ENCODE measurements around the gene SUN2. TPM values are rescaled to one million over a fixed set of nuclear protein-coding genes. Genes with fewer than 3 reads are reported as not detected.

SUN2 gene
- total and polyA plus RNA-seq, 2 of the 4 experiments (the other 2 are of a cell fraction): 27.8 to 50.0 TPM

- Histone ChIP-seq H4K20me1 (ENCODE audit: insufficient read depth, low read length) (no peaks in the 10 kb centered on the region), H2AK9ac (replicated peaks; ENCODE audit: low read depth, low read length, poor library complexity) (no peak overlapping the region), H4K8ac (ENCODE audit: low read depth in 2 of 2, low read length in 2 of 2) (no peak overlapping the region), H2AK5ac (ENCODE audit: low read depth, low read length) (no peak overlapping the region), H3K27me3 (ENCODE audit: control insufficient read depth, insufficient read depth, low read length) (peaks cover 8% of the 10 kb centered on the region), H3K9me1 (ENCODE audit: insufficient read depth, low read length) (peaks cover 9% of the 10 kb centered on the region; the same call in 1 of the 2 replicates), H3K23ac (ENCODE audit: low read depth, low read length) (peak overlapping the region; percentile 51; the same call in 1 of the 2 replicates), H3K9me3 (ENCODE audit: control insufficient read depth, insufficient read depth, low read length) (peaks cover 4% of the 10 kb centered on the region; the same call in 1 of the 2 replicates), H3K4ac (ENCODE audit: low read depth, low read length) (no peak overlapping the region), H3K4me1 (ENCODE audit: control insufficient read depth, insufficient read depth, low read length) (peaks cover 3% of the 10 kb centered on the region), H3K27ac (ENCODE audit: insufficient read depth, low read length) (no peak overlapping the region), H3K4me2 (ENCODE audit: low read depth, low read length) (no peak overlapping the region), H2BK5ac (ENCODE audit: low read depth, low read length, poor library complexity, severe bottlenecking) (no peak overlapping the region), H3K18ac (ENCODE audit: low read depth, low read length) (no peak overlapping the region), H4K91ac (ENCODE audit: insufficient read depth, low read depth, low read length) (no peak overlapping the region), H2BK120ac (ENCODE audit: low read depth, low read length) (no peak overlapping the region), H3K79me1 (ENCODE audit: low read depth in 1 of 2, low read length in 2 of 2) (peaks cover 6 to 15% of the 10 kb centered on the region in 2 experiments; a peak in 3 of 4 replicates), H4K5ac (ENCODE audit: low read depth, low read length) (no peak overlapping the region), H2AFZ (replicated peaks; ENCODE audit: low read length, poor library complexity) (peak overlapping the region; percentile 49), H3K56ac (ENCODE audit: extremely low read depth, insufficient read depth, low read length) (no peak overlapping the region), H3K4me3 (ENCODE audit: insufficient read depth, low read depth, low read length) (no peak overlapping the region), H3K14ac (replicated peaks; ENCODE audit: low read depth, low read length) (no peak overlapping the region), H2BK20ac (ENCODE audit: low read depth, low read length) (no peak overlapping the region), H2BK15ac (ENCODE audit: low read depth, low read length) (no peak overlapping the region), H3K36me3 (ENCODE audit: control insufficient read depth, insufficient read depth, low read length) (no peaks in the 10 kb centered on the region), H3K9ac (ENCODE audit: low read depth, low read length) (no peak overlapping the region)
- ChIA-PET POLR2A (ENCODE audit: unreplicated experiment) (no interaction called here), CTCF (no interaction called here)
- intact Hi-C loops (cut with micrococcal nuclease): no loop called here
- ATAC-seq (ENCODE audit: low read depth): no peak
- in situ Hi-C loops (cut with MboI; ENCODE audit: low sequenced_read_pairs): no loop called here
- WGBS, 2 experiments (ENCODE audit: extremely low coverage in 2 of 2, insufficient read length in 1 of 2): 73 to 100% methylated on average over 1 to 7 of the region's 12 CpGs
- BruUV-seq (replicated peaks): no TSS peak
- TF ChIP-seq, protein P1, sequence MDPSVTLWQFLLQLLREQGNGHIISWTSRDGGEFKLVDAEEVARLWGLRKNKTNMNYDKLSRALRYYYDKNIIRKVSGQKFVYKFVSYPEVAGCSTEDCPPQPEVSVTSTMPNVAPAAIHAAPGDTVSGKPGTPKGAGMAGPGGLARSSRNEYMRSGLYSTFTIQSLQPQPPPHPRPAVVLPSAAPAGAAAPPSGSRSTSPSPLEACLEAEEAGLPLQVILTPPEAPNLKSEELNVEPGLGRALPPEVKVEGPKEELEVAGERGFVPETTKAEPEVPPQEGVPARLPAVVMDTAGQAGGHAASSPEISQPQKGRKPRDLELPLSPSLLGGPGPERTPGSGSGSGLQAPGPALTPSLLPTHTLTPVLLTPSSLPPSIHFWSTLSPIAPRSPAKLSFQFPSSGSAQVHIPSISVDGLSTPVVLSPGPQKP (IDR thresholded peaks at IDR 0.05; ENCODE audit: borderline replicate concordance, low read depth, low read length): no peak
- no peak for TF ChIP-seq MAFK (IDR thresholded peaks at IDR 0.05; ENCODE audit: low read depth, low read length)
- no peak for TF ChIP-seq FOS (IDR thresholded peaks at IDR 0.05; ENCODE audit: low read depth, low read length)
- no peak for TF ChIP-seq CHD1 (IDR thresholded peaks at IDR 0.05; ENCODE audit: low read depth, low read length)
- TF ChIP-seq CEBPB (IDR thresholded peaks at IDR 0.05; ENCODE audit: low read depth, low read length): no peak
- TF ChIP-seq RCOR1 (IDR thresholded peaks at IDR 0.05; ENCODE audit: insufficient replicate concordance, low read length): no peak
- no peak for TF ChIP-seq USF2 (IDR thresholded peaks at IDR 0.05; ENCODE audit: low read depth, low read length)
- no peak for TF ChIP-seq MXI1 (IDR thresholded peaks at IDR 0.05; ENCODE audit: borderline replicate concordance, low read depth, low read length)
- TF ChIP-seq RFX5 (IDR thresholded peaks at IDR 0.05; ENCODE audit: low read depth, low read length): no peak
- no peak for TF ChIP-seq RAD21 (IDR thresholded peaks at IDR 0.05; ENCODE audit: low read length)
- no peak for TF ChIP-seq NFE2L2 (IDR thresholded peaks at IDR 0.05; ENCODE audit: low read depth, low read length)
- TF ChIP-seq BHLHE40 (IDR thresholded peaks at IDR 0.05; ENCODE audit: low read depth, low read length): no peak
- TF ChIP-seq POLR2A (IDR thresholded peaks at IDR 0.05; ENCODE audit: low read depth, low read length): no peak
- TF ChIP-seq MAZ (IDR thresholded peaks at IDR 0.05; ENCODE audit: borderline replicate concordance, low read depth, low read length): no peak
- TF ChIP-seq, protein P2, sequence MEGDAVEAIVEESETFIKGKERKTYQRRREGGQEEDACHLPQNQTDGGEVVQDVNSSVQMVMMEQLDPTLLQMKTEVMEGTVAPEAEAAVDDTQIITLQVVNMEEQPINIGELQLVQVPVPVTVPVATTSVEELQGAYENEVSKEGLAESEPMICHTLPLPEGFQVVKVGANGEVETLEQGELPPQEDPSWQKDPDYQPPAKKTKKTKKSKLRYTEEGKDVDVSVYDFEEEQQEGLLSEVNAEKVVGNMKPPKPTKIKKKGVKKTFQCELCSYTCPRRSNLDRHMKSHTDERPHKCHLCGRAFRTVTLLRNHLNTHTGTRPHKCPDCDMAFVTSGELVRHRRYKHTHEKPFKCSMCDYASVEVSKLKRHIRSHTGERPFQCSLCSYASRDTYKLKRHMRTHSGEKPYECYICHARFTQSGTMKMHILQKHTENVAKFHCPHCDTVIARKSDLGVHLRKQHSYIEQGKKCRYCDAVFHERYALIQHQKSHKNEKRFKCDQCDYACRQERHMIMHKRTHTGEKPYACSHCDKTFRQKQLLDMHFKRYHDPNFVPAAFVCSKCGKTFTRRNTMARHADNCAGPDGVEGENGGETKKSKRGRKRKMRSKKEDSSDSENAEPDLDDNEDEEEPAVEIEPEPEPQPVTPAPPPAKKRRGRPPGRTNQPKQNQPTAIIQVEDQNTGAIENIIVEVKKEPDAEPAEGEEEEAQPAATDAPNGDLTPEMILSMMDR (conservative IDR thresholded peaks at IDR 0.05; ENCODE audit: low read depth, low read length): no peak
- no peak for TF ChIP-seq SMC3 (IDR thresholded peaks at IDR 0.05; ENCODE audit: low read depth, low read length)
- dilution Hi-C loops (cut with HindIII; ENCODE audit: low sequenced_read_pairs, unreplicated experiment): no loop called here
- no peak for DNase-seq
Measured at GRCh38 chr22:38796262-38796957, 40.6 kb upstream of the SUN2 start.
